Calu3 (cell line): ENCODE results near the gene COPB1. TPM values are rescaled to one million over a fixed set of nuclear protein-coding genes. Genes with fewer than 3 reads are reported as not detected.

Experiments used
- BruUV-seq: library from RNA; stranded (reverse); fragments of 400-500 nt; replicated peaks from 2 replicates; lab custom pipeline; 2021; lab: Mats Ljungman, UMichigan
- CTCF ChIA-PET: fragments of 300-600 bp; sonication (Branson Sonifier 250); formaldehyde crosslinking; loops from one replicate; lab custom pipeline; 2022; ENCODE audit warnings: antibody characterized with exemption; lab: Charles Lee
- DNase-seq: peaks from one replicate; pipeline ENCODE4 v3.0.0; 2022
- H3K27ac Mint-ChIP-seq: one replicate; pipeline ENCODE4 v1.8.0; 2022; ENCODE audit warnings: mixed read lengths; ENCODE audit not compliant: unreplicated experiment
- H3K27me3 Mint-ChIP-seq: one replicate; pipeline ENCODE4 v1.8.0; 2022; ENCODE audit warnings: mixed read lengths; ENCODE audit not compliant: unreplicated experiment
- H3K36me3 Mint-ChIP-seq: one replicate; pipeline ENCODE4 v1.8.0; 2022; ENCODE audit warnings: mild to moderate bottlenecking, moderate library complexity, mixed read lengths; ENCODE audit not compliant: insufficient read depth, unreplicated experiment
- H3K4me1 Mint-ChIP-seq: one replicate; pipeline ENCODE4 v1.8.0; 2022; ENCODE audit warnings: mild to moderate bottlenecking, low read depth, mixed read lengths; ENCODE audit not compliant: unreplicated experiment
- H3K4me3 Mint-ChIP-seq: one replicate; pipeline ENCODE4 v1.8.0; 2022; ENCODE audit warnings: mild to moderate bottlenecking, low read depth, moderate library complexity, mixed read lengths; ENCODE audit not compliant: unreplicated experiment
- H3K9me3 Mint-ChIP-seq: one replicate; pipeline ENCODE4 v1.8.0; 2022; ENCODE audit warnings: low read depth, mixed read lengths; ENCODE audit not compliant: unreplicated experiment
- intact Hi-C: fragments of 100-400 bp; cut with micrococcal nuclease; formaldehyde crosslinking; loops from one replicate; pipeline ENCODE4 v1.10.0; 2022; ENCODE audit not compliant: unreplicated experiment
- total RNA-seq: library from RNA; stranded (reverse); gene quantifications from 2 replicates; pipeline ENCODE4 v1.2.3, GENCODE V29; 2022
- TF ChIP-seq, protein P1 (sequence below): fragments of 200-600 bp; IDR thresholded peaks from one replicate; pipeline ENCODE4 v1.8.0; 2022; ENCODE audit warnings: antibody characterized with exemption; ENCODE audit not compliant: unreplicated experiment

The COPB1 gene
- total RNA-seq, 1 experiment from 2014 or later = 95.5 TPM

DNA sequence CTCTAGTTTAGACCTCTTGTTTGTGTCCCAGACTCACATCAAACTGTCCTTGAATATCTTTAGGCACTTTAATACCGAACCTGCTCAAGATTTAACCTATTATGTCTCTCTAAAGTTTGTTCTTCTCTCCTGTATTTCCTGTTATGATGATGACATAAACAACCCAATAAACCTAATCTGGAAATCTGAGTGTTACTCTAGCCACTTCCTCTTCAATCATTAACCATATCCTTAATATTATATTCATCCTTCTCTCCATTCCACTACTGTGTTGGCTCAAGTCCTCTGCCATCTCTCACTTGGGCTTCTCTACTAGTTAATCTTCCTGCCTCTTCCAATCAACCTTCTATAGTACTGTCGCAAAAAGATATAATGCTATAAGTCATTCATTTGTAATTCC is 36.0 kb downstream of the COPB1 start:
- no TSS peak for BruUV-seq
- intact Hi-C loops = no loop called here
- no peaks in the 10 kb centered on the region for H3K9me3 Mint-ChIP-seq
- H3K4me3 Mint-ChIP-seq = no peak overlapping the region
- H3K27ac Mint-ChIP-seq = no peak overlapping the region
- H3K36me3 Mint-ChIP-seq = peaks cover 7% of the 10 kb centered on the region
- H3K4me1 Mint-ChIP-seq = no peaks in the 10 kb centered on the region
- TF ChIP-seq, protein P1, sequence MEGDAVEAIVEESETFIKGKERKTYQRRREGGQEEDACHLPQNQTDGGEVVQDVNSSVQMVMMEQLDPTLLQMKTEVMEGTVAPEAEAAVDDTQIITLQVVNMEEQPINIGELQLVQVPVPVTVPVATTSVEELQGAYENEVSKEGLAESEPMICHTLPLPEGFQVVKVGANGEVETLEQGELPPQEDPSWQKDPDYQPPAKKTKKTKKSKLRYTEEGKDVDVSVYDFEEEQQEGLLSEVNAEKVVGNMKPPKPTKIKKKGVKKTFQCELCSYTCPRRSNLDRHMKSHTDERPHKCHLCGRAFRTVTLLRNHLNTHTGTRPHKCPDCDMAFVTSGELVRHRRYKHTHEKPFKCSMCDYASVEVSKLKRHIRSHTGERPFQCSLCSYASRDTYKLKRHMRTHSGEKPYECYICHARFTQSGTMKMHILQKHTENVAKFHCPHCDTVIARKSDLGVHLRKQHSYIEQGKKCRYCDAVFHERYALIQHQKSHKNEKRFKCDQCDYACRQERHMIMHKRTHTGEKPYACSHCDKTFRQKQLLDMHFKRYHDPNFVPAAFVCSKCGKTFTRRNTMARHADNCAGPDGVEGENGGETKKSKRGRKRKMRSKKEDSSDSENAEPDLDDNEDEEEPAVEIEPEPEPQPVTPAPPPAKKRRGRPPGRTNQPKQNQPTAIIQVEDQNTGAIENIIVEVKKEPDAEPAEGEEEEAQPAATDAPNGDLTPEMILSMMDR = no peak
- H3K27me3 Mint-ChIP-seq = no peaks in the 10 kb centered on the region
- no peak for DNase-seq
- CTCF ChIA-PET = no interaction called here

DNA sequence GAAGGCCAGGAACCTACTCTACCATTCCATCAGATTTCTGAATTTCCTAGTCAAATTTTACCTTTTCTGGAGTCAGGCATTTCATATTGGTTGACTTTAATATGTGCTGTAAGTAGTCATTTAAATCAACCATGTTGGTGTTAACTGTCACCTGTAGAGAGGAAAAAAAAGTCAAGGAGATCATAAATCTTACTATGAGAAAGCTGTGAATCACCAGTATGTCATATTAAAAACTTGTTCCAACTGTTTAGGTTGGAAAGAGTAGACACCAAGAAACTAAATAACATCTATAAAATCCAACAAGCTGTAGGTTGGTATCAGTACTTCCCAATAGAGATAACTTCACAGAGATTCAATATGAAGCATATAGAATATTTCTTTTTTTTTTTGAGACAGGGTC is 39.5 kb downstream of the COPB1 start:
- no peak for DNase-seq
- Mint-ChIP-seq H3K4me3 (no peak overlapping the region), H3K4me1 (no peaks in the 10 kb centered on the region), H3K36me3 (peaks cover 22% of the 10 kb centered on the region), H3K9me3 (no peaks in the 10 kb centered on the region), H3K27ac (no peak overlapping the region), H3K27me3 (no peaks in the 10 kb centered on the region)
- CTCF ChIA-PET = interaction anchor here (0.6 kb wide), 1 partner anchor 99 kb away, joined by 5 read pairs; no protein-coding TSS in a partner anchor
- BruUV-seq = no TSS peak
- TF ChIP-seq, protein P1 = no peak
- intact Hi-C loops = no loop called here

DNA sequence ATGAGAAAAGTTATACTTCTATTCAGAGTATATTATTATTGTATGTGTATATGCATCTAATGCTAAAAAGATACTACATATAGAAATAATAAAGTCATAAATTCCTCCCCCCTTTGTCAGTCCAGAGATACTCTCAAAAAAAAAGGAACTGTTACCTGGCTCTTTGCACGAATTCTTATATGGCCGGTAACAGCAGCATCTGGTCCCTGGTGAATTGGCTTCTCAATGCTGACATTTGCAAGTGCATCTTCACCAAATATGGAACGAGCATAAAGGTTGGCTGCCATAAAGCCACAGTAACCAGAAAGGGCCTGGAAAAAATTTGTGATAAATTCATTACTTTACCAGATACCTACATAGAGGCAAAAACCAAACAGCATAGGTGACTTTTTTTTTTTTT is 41.2 kb downstream of the COPB1 start:
- Mint-ChIP-seq H3K27ac (no peak overlapping the region), H3K4me1 (no peaks in the 10 kb centered on the region), H3K27me3 (no peaks in the 10 kb centered on the region), H3K4me3 (no peak overlapping the region), H3K9me3 (no peaks in the 10 kb centered on the region), H3K36me3 (peaks cover 34% of the 10 kb centered on the region)
- intact Hi-C loops = no loop called here
- TF ChIP-seq, protein P1 = no peak
- BruUV-seq = no TSS peak
- CTCF ChIA-PET = interaction anchor here (0.7 kb wide), 1 partner anchor 36 kb away, joined by 3 read pairs; no protein-coding TSS in a partner anchor
- no peak for DNase-seq

DNA sequence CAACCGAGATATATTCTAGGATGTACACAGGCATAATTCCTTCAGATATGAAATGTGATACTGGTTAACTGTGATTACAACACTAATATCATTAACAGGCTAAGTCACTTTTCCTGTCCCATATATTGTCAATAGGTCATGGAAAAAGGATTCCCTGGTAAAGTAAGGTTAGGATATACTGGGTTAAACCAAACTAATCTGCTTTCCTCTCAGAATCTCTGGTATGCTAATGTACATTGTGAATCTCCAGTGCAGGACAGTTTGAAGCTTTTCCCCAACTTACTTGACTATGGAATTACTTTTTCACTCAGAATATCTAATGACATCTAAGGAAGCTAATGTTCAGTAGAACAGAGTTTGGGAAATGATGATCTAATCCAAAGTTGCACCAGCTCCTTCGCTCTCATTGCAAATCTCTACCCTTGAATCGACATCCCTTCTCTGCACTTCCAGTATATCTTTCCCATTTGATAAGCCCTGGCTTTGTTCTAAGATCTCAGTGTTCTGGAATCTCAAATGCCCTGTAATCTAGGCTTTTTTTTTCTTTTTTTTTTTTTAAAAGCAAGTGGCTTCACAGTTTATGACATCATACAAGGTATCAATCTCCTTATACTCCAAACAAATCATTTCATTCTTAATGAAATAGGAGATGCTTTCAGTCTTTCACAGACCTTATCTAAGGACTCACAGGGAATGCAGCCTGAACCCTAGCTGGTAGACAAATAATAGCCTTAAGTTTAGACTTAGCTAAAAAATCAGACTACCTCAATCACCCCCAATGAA is 43.8 kb downstream of the COPB1 start:
- Mint-ChIP-seq H3K4me1 (no peaks in the 10 kb centered on the region), H3K27me3 (no peaks in the 10 kb centered on the region), H3K27ac (no peak overlapping the region), H3K36me3 (peaks cover 40% of the 10 kb centered on the region), H3K4me3 (no peak overlapping the region), H3K9me3 (no peaks in the 10 kb centered on the region)
- TF ChIP-seq, protein P1 = no peak
- intact Hi-C loops = loop anchor here (1.0 kb wide), 1 partner anchor 156 kb away; no protein-coding TSS in a partner anchor
- CTCF ChIA-PET = interaction anchor here (0.6 to 2.4 kb wide), 22 partner anchors 10 to 1240 kb away, joined by 3 to 56 read pairs (median 4); partner anchors contain the start of gene COPB1
- no peak for DNase-seq
- no TSS peak for BruUV-seq
